HCT116 (cell line): ENCODE measurements around the gene DNALI1. TPM values are rescaled to one million over a fixed set of nuclear protein-coding genes. Genes with fewer than 3 reads are reported as not detected.

Experiments used
- ATAC-seq: fragments of 200-7000 bp; cut with Tn5 transposase; 2 replicates; pipeline ENCODE4 v1.9.1; 2020; ENCODE audit warnings: mild to moderate bottlenecking, moderate library complexity
- BruUV-seq: library from RNA; stranded (reverse); fragments of 400-500 nt; replicated peaks from 2 replicates; lab custom pipeline; 2021; lab: Mats Ljungman, UMichigan
- CTCF ChIA-PET: fragments of 300-600 bp; sonication (Branson Sonifier 250); formaldehyde crosslinking; loops from one replicate; lab custom pipeline; 2021; ENCODE audit warnings: antibody characterized with exemption; lab: Charles Lee
- POLR2A ChIA-PET: fragments of 300-600, 350-600 bp; sonication (Branson Sonifier 250); formaldehyde crosslinking; loops from one replicate; lab custom pipeline; 2021; ENCODE audit warnings: antibody characterized with exemption; lab: Charles Lee
- RAD21 ChIA-PET, 2 experiments: fragments of 300-600 bp; sonication (Branson Sonifier 250); formaldehyde crosslinking; loops; one replicate each; lab custom pipeline; 2023; ENCODE audit warnings: low total read pairs in 2 of 2; ENCODE audit not compliant: uncharacterized antibody in 2 of 2, unreplicated experiment in 2 of 2, low non-redundant PET in 1 of 2; lab: Charles Lee
- DNase-seq: peaks from one replicate; pipeline ENCODE4 v3.0.0-alpha.2; 2010; ENCODE audit warnings: low read depth, low spot score
- H2AFZ ChIP-seq: fragments of 200-600 bp; shearing (Covaris generic), sonication (generic); 2 replicates; pipeline ENCODE4 v1.6.1; 2017; ENCODE audit warnings: low read depth, mixed run types, mixed read lengths, antibody characterized with exemption, low read length; ENCODE audit not compliant: poor library complexity, severe bottlenecking
- H3K27ac ChIP-seq: 2 replicates; pipeline ENCODE4 v1.5.1; 2012; ENCODE audit warnings: low read depth, low read length
- H3K27me3 ChIP-seq: fragments of 200-600 bp; sonication (generic); 2 replicates; pipeline ENCODE4 v1.6.1; 2016; ENCODE audit warnings: mixed run types, low read length, mixed read lengths; ENCODE audit not compliant: insufficient read depth
- H3K36me3 ChIP-seq, 2 experiments: fragments of 200-500 bp in 1 of 2; fragments of 200-600 bp in 1 of 2; sonication (Bioruptor generic) in 1 of 2; sonication (generic) in 1 of 2; 2 replicates each; pipeline versions ENCODE4 v1.5.1 to v1.6.1; 2014 to 2016; ENCODE audit warnings: low read length in 2 of 2, inconsistent platforms in 1 of 2, mixed read lengths in 1 of 2, mixed run types in 1 of 2; ENCODE audit not compliant: insufficient read depth in 2 of 2, control insufficient read depth in 1 of 2
- H3K4me1 ChIP-seq, 2 experiments: fragments of 200-600 bp in 1 of 2; sonication (generic) in 1 of 2; 2 replicates each; pipeline versions ENCODE4 v1.5.1 to v1.6.1; 2012 to 2017; ENCODE audit warnings: low read length in 2 of 2, inconsistent platforms in 1 of 2, mild to moderate bottlenecking in 1 of 2, mixed read lengths in 1 of 2, mixed run types in 1 of 2, moderate library complexity in 1 of 2; ENCODE audit not compliant: insufficient read depth in 2 of 2, control insufficient read depth in 1 of 2
- H3K4me2 ChIP-seq: fragments of 200-600 bp; sonication (generic); 2 replicates; pipeline ENCODE4 v1.6.1; 2017; ENCODE audit warnings: mixed run types, low read length, mixed read lengths
- H3K4me3 ChIP-seq, 2 experiments: fragments of 200-600 bp in 1 of 2; sonication (generic) in 1 of 2; replicated peaks in 1 of 2; 2 replicates each; pipeline ENCODE4 v1.5.1; 2011 to 2016; ENCODE audit warnings: low read length in 2 of 2, control low read depth in 1 of 2, low read depth in 1 of 2, mild to moderate bottlenecking in 1 of 2, mixed read lengths in 1 of 2, mixed run types in 1 of 2
- H3K79me2 ChIP-seq: fragments of 200-600 bp; sonication (generic); 2 replicates; pipeline ENCODE4 v1.6.1; 2017; ENCODE audit warnings: mild to moderate bottlenecking, mixed run types, low read length, moderate library complexity, mixed read lengths; ENCODE audit not compliant: insufficient read depth
- H3K9ac ChIP-seq: fragments of 200-600 bp; sonication (generic); 2 replicates; pipeline ENCODE4 v1.6.1; 2016; ENCODE audit warnings: low read length, mixed read lengths
- H3K9me2 ChIP-seq: fragments of 200-600 bp; sonication (generic), shearing (Covaris generic); 2 replicates; pipeline ENCODE4 v1.6.1; 2017; ENCODE audit warnings: mixed run types, mild to moderate bottlenecking, moderate library complexity; ENCODE audit not compliant: insufficient read depth
- H3K9me3 ChIP-seq, 2 experiments: fragments of 200-500 bp in 1 of 2; fragments of 200-600 bp in 1 of 2; sonication (Bioruptor generic) in 1 of 2; sonication (generic) in 1 of 2; 2 replicates each; pipeline ENCODE4 v1.6.1; 2014 to 2017; ENCODE audit warnings: low read length in 2 of 2, mixed read lengths in 2 of 2, inconsistent platforms in 1 of 2, low read depth in 1 of 2, mild to moderate bottlenecking in 1 of 2, mixed run types in 1 of 2, moderate library complexity in 1 of 2; ENCODE audit not compliant: control insufficient read depth in 1 of 2, insufficient read depth in 1 of 2
- H4K20me1 ChIP-seq: fragments of 200-600 bp; sonication (generic), shearing (Covaris generic); 2 replicates; pipeline ENCODE4 v1.6.1; 2017; ENCODE audit warnings: mixed run types, mild to moderate bottlenecking, moderate library complexity; ENCODE audit not compliant: insufficient read depth
- CEBPB ChIP-seq: IDR thresholded peaks from 2 replicates; pipeline ENCODE4 v1.6.1; 2012; ENCODE audit warnings: low read depth
- ELF1 ChIP-seq: IDR thresholded peaks from 2 replicates; pipeline ENCODE4 v1.6.1; 2012; ENCODE audit warnings: low read depth, borderline replicate concordance
- EZH2phosphoT487 ChIP-seq: fragments of 200-600 bp; IDR thresholded peaks from 2 replicates; pipeline ENCODE4 v1.6.1; 2018; ENCODE audit warnings: antibody characterized with exemption, borderline replicate concordance
- FOSL1 ChIP-seq: IDR thresholded peaks from 2 replicates; pipeline ENCODE4 v1.6.1; 2012; ENCODE audit warnings: low read depth
- POLR2A ChIP-seq: IDR thresholded peaks from 2 replicates; pipeline ENCODE4 v1.7.0; 2011; ENCODE audit warnings: borderline replicate concordance; ENCODE audit not compliant: insufficient read depth, insufficient read length; ENCODE audit errors: extremely low read depth
- POLR2AphosphoS5 ChIP-seq: IDR thresholded peaks from 2 replicates; pipeline ENCODE4 v1.6.1; 2011; ENCODE audit warnings: mild to moderate bottlenecking, low read depth, low read length, moderate library complexity
- RAD21 ChIP-seq: IDR thresholded peaks from 2 replicates; pipeline ENCODE4 v1.6.1; 2012; ENCODE audit warnings: low read depth, mild to moderate bottlenecking
- ZNF274 ChIP-seq: fragments of 200-500 bp; sonication (Bioruptor generic); IDR thresholded peaks from 2 replicates; pipeline ENCODE4 v1.6.1; 2014; ENCODE audit warnings: mild to moderate bottlenecking, low read depth, low read length, inconsistent platforms
- intact Hi-C: fragments of 100-400 bp; cut with micrococcal nuclease; formaldehyde crosslinking; loops from 2 replicates; pipeline ENCODE4 v1.10.0; 2022
- total RNA-seq: library from RNA; stranded (reverse); gene quantifications from one replicate; pipeline ENCODE4 v1.2.1, GENCODE V29; 2021; ENCODE audit not compliant: unreplicated experiment
- TF ChIP-seq, protein P1 (sequence below): IDR thresholded peaks from 2 replicates; pipeline ENCODE4 v1.6.1; 2012
- TF ChIP-seq, protein P2 (sequence below), 3 experiments: fragments of 200-600 bp in 1 of 3; sonication (generic) in 1 of 3; IDR thresholded peaks in 2 of 3; conservative IDR thresholded peaks in 1 of 3; 2 replicates each; pipeline ENCODE4 v1.5.1; 2012 to 2017; ENCODE audit warnings: low read depth in 2 of 3, low read length in 2 of 3, antibody characterized with exemption in 1 of 3, borderline replicate concordance in 1 of 3, control low read depth in 1 of 3, mild to moderate bottlenecking in 1 of 3, mixed read lengths in 1 of 3, mixed run types in 1 of 3, moderate library complexity in 1 of 3; ENCODE audit not compliant: insufficient read depth in 1 of 3
- TF ChIP-seq, protein P3 (sequence below): IDR thresholded peaks from 2 replicates; pipeline ENCODE4 v1.6.1; 2012; ENCODE audit warnings: low read depth

DNALI1 gene
- total RNA-seq, 1 experiment from 2014 or later, result 0.64 TPM

DNA sequence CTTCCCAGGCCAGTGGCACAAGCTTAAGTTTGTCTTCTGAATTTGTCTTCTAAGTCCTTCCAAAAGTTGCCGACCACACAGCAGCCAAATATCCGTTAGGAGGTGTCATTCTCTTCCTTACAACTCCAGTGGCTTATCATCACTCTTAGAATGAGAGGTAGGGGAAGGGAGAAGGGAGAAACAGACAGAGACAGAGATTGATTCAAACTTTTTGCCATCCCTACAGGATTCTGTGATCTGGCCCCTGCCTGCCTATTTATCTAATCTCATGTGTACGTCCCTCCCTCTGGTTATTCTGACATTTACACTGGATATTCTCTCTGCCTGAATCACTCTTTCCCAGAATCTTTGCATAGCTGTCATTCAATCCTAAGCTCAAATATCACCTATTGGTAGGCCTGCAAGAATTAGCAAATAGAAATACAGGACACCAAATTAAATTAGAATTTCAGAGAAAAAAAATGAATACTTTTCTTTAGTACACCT, 39.5 kb downstream of the DNALI1 start:
- intact Hi-C loops, result loop anchor here (5.0 kb wide), 1 partner anchor 124 kb away; the partner anchor contains the start of gene ZC3H12A
- no peak overlapping the region for H3K27ac ChIP-seq
- POLR2A ChIA-PET, result no interaction called here

More for the DNA sequence above, 39.5 kb downstream of the DNALI1 start:
- Histone ChIP-seq H3K9ac (peak overlapping the region; percentile 98), H3K9me2 (no peaks in the 10 kb centered on the region), H4K20me1 (no peaks in the 10 kb centered on the region; the same call in none of the 2 replicates), H3K4me2 (peak overlapping the region; percentile 95), H3K9me3 (no peaks in the 10 kb centered on the region), H3K27me3 (no peaks in the 10 kb centered on the region), H2AFZ (peak overlapping the region; percentile 99), H3K36me3 (peaks cover 17 to 22% of the 10 kb centered on the region in 2 experiments), H3K4me3 (peak overlapping the region; percentile 98 to 100), H3K79me2 (peaks cover 43% of the 10 kb centered on the region), H3K4me1 (peaks cover 10 to 16% of the 10 kb centered on the region in 2 experiments; a peak in 2 of 4 replicates)
- no TSS peak for BruUV-seq
- CTCF ChIA-PET, result interaction anchor here (1.0 kb wide), 1 partner anchor 8 kb away, joined by 3 read pairs; no protein-coding TSS in a partner anchor
- ATAC-seq, result peak; percentile 28
- DNase-seq, result no peak
- TF ChIP-seq RAD21, result no peak
- TF ChIP-seq, protein P1, sequence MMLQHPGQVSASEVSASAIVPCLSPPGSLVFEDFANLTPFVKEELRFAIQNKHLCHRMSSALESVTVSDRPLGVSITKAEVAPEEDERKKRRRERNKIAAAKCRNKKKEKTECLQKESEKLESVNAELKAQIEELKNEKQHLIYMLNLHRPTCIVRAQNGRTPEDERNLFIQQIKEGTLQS, result no peak
- no peak for TF ChIP-seq CEBPB
- no peak for TF ChIP-seq ZNF274
- TF ChIP-seq POLR2A, result no peak
- no peak for TF ChIP-seq POLR2AphosphoS5
- TF ChIP-seq, protein P2, sequence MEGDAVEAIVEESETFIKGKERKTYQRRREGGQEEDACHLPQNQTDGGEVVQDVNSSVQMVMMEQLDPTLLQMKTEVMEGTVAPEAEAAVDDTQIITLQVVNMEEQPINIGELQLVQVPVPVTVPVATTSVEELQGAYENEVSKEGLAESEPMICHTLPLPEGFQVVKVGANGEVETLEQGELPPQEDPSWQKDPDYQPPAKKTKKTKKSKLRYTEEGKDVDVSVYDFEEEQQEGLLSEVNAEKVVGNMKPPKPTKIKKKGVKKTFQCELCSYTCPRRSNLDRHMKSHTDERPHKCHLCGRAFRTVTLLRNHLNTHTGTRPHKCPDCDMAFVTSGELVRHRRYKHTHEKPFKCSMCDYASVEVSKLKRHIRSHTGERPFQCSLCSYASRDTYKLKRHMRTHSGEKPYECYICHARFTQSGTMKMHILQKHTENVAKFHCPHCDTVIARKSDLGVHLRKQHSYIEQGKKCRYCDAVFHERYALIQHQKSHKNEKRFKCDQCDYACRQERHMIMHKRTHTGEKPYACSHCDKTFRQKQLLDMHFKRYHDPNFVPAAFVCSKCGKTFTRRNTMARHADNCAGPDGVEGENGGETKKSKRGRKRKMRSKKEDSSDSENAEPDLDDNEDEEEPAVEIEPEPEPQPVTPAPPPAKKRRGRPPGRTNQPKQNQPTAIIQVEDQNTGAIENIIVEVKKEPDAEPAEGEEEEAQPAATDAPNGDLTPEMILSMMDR (IDR thresholded peaks at IDR 0.05 in 2 of 3, conservative IDR thresholded peaks at IDR 0.05 in 1 of 3; ENCODE audit: borderline replicate concordance in 1 of 3, insufficient read depth in 1 of 3, low read depth in 2 of 3, low read length in 2 of 3), result no peak
- TF ChIP-seq EZH2phosphoT487, result no peak
- TF ChIP-seq FOSL1, result no peak
- no peak for TF ChIP-seq ELF1
- TF ChIP-seq, protein P3, sequence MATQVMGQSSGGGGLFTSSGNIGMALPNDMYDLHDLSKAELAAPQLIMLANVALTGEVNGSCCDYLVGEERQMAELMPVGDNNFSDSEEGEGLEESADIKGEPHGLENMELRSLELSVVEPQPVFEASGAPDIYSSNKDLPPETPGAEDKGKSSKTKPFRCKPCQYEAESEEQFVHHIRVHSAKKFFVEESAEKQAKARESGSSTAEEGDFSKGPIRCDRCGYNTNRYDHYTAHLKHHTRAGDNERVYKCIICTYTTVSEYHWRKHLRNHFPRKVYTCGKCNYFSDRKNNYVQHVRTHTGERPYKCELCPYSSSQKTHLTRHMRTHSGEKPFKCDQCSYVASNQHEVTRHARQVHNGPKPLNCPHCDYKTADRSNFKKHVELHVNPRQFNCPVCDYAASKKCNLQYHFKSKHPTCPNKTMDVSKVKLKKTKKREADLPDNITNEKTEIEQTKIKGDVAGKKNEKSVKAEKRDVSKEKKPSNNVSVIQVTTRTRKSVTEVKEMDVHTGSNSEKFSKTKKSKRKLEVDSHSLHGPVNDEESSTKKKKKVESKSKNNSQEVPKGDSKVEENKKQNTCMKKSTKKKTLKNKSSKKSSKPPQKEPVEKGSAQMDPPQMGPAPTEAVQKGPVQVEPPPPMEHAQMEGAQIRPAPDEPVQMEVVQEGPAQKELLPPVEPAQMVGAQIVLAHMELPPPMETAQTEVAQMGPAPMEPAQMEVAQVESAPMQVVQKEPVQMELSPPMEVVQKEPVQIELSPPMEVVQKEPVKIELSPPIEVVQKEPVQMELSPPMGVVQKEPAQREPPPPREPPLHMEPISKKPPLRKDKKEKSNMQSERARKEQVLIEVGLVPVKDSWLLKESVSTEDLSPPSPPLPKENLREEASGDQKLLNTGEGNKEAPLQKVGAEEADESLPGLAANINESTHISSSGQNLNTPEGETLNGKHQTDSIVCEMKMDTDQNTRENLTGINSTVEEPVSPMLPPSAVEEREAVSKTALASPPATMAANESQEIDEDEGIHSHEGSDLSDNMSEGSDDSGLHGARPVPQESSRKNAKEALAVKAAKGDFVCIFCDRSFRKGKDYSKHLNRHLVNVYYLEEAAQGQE, result no peak
- TF ChIP-seq, all 23 proteins: peak for 0
- RAD21 ChIA-PET, result no interaction called here
